T-helper 2 cell (primary cell): ENCODE results near the gene LRCH1.
A peak's percentile ranks its signal among the peaks of the same experiment; 100 is the strongest.
"Not testable (repeated sequence)": the region's sequence is repeated elsewhere in the genome, so short reads cannot be mapped to it uniquely, and the experiment has no call there.

Source experiments
- DNase-seq, 5 experiments: peaks; one replicate each; pipeline versions ENCODE4 v3.0.0 to v3.0.0-alpha.2; 2012 to 2022

Gene LRCH1

GRCh38 chr13:46721054-46721453 lies 168.1 kb downstream of the LRCH1 start:
- DNase-seq = peak in 3 of 5 experiments; percentile 5 to 53 (median 9)

GRCh38 chr13:46726347-46726746 lies 173.4 kb downstream of the LRCH1 start:
- peak in 1 of 5 experiments; percentile 51 for DNase-seq

GRCh38 chr13:46728777-46729176 lies 175.8 kb downstream of the LRCH1 start:
- peak in 1 of 5 experiments; percentile 36 for DNase-seq

- DNase-seq = no peak
Observed at GRCh38 chr13:46731535-46731934, 178.6 kb downstream of the LRCH1 start.

GRCh38 chr13:46735425-46735824 lies 182.5 kb downstream of the LRCH1 start:
- no peak for DNase-seq

GRCh38 chr13:46736541-46737310 lies 183.8 kb downstream of the LRCH1 start:
- DNase-seq = no peak

GRCh38 chr13:46738055-46738454 lies 185.1 kb downstream of the LRCH1 start:
- no peak for DNase-seq

- DNase-seq = no peak
Observed at GRCh38 chr13:46738766-46739165, 185.8 kb downstream of the LRCH1 start.

GRCh38 chr13:46739447-46740098 lies 186.6 kb downstream of the LRCH1 start:
- no peak for DNase-seq

GRCh38 chr13:46743191-46743590 lies 190.2 kb downstream of the LRCH1 start:
- DNase-seq = no peak

- DNase-seq = no peak
Observed at GRCh38 chr13:46745062-46745461, 192.1 kb downstream of the LRCH1 start.

- DNase-seq = no peak
Observed at GRCh38 chr13:46745706-46746105, 192.7 kb downstream of the LRCH1 start.

- DNase-seq = no peak
Observed at GRCh38 chr13:46747031-46747820, 194.3 kb downstream of the LRCH1 start.

GRCh38 chr13:46748300-46748699 lies 195.3 kb downstream of the LRCH1 start:
- DNase-seq = no peak

- DNase-seq = no peak
Observed at GRCh38 chr13:46749951-46750350, 197.0 kb downstream of the LRCH1 start.

- peak in 2 of 5 experiments; percentile 81 to 93 for DNase-seq
Observed at GRCh38 chr13:46751811-46752635, 199.1 kb downstream of the LRCH1 start.

- DNase-seq = no peak
Observed at GRCh38 chr13:46753137-46753536, 200.2 kb downstream of the LRCH1 start.

GRCh38 chr13:46753917-46754316 lies 200.9 kb downstream of the LRCH1 start:
- DNase-seq = no peak

- DNase-seq = no peak
Observed at GRCh38 chr13:46754812-46755211, 201.8 kb downstream of the LRCH1 start.

- not testable (repeated sequence) for DNase-seq
Observed at GRCh38 chr13:46755508-46755907, 202.5 kb downstream of the LRCH1 start.

GRCh38 chr13:46756977-46757376 lies 204.0 kb downstream of the LRCH1 start:
- DNase-seq = no peak

- DNase-seq = no peak
Observed at GRCh38 chr13:46757640-46758039, 204.7 kb downstream of the LRCH1 start.

- DNase-seq = no peak
Observed at GRCh38 chr13:46759846-46760245, 206.9 kb downstream of the LRCH1 start.
